A549 (cell line): ENCODE data around the gene LCN15.

ENCODE experiments used
- BHLHE40 ChIP-seq: IDR thresholded peaks from 2 replicates; pipeline ENCODE4 v1.6.1; 2012; ENCODE audit warnings: low read depth, low read length, inconsistent platforms
- CHD2 ChIP-seq: fragments of 150-350 bp; IDR thresholded peaks from 2 replicates; pipeline ENCODE4 v1.6.1; 2014; ENCODE audit warnings: low read length; ENCODE audit not compliant: partially characterized antibody
- CTCF ChIP-seq: fragments of >200 bp; sonication (Bioruptor Twin); formaldehyde crosslinking; IDR thresholded peaks from 3 replicates; pipeline ENCODE4 v1.5.1; 2016
- HDAC2 ChIP-seq: fragments of 200-600 bp; sonication (generic); IDR thresholded peaks from 2 replicates; pipeline ENCODE4 v1.6.1; 2016
- HMGXB4 ChIP-seq: fragments of 250-450 bp; sonication (Bioruptor Pico); IDR thresholded peaks from 2 replicates; pipeline ENCODE4 v1.5.0; 2021; ENCODE audit warnings: mild to moderate bottlenecking, moderate library complexity, borderline replicate concordance
- MYC ChIP-seq: IDR thresholded peaks from 2 replicates; pipeline ENCODE4 v1.6.1; 2012; ENCODE audit warnings: mild to moderate bottlenecking, inconsistent platforms, low read length, improper control_type of control experiment, borderline replicate concordance
- NR3C1 ChIP-seq: fragments of >200 bp; sonication (Bioruptor Twin); formaldehyde crosslinking; IDR thresholded peaks from 3 replicates; pipeline ENCODE4 v1.6.1; 2017
- POLR2A ChIP-seq: IDR thresholded peaks from 2 replicates; pipeline ENCODE4 v1.6.1; 2012; ENCODE audit warnings: mild to moderate bottlenecking, low read length
- SMC3 ChIP-seq: fragments of >200 bp; sonication (Bioruptor Twin); formaldehyde crosslinking; IDR thresholded peaks from 3 replicates; pipeline ENCODE4 v1.6.1; 2018; ENCODE audit warnings: inconsistent platforms
- TP53 ChIP-seq: fragments of 250-450 bp; sonication (Bioruptor Pico); IDR thresholded peaks from 2 replicates; pipeline ENCODE4 v1.5.0; 2021; ENCODE audit warnings: mild to moderate bottlenecking, moderate library complexity
- USF2 ChIP-seq: fragments of 450-650 bp; IDR thresholded peaks from 2 replicates; pipeline ENCODE4 v1.6.1; 2014; ENCODE audit warnings: antibody characterized with exemption
- ZFP36 ChIP-seq: fragments of 450-650 bp; IDR thresholded peaks from 2 replicates; pipeline ENCODE4 v1.6.1; 2014; ENCODE audit warnings: borderline replicate concordance; ENCODE audit not compliant: partially characterized antibody

GRCh38 chr9:136746155-136746490, 18.2 kb downstream of the LCN15 start:
- TF ChIP-seq CTCF: no peak
- no peak for TF ChIP-seq POLR2A
- TF ChIP-seq BHLHE40: no peak
- no peak for TF ChIP-seq HDAC2
- no peak for TF ChIP-seq TP53 (CRISPR knock-in tag)
- TF ChIP-seq ZFP36: no peak
- no peak for TF ChIP-seq SMC3
- no peak for TF ChIP-seq USF2
- no peak for TF ChIP-seq NR3C1
- no peak for TF ChIP-seq MYC
- no peak for TF ChIP-seq HMGXB4 (CRISPR knock-in tag)
- TF ChIP-seq CHD2: no peak
